ENCODE results near the gene GPC6. TPM values are rescaled to one million over a fixed set of nuclear protein-coding genes. Genes with fewer than 3 reads are reported as not detected.

Gene GPC6
- total RNA-seq, 2 donors from 2014 or later: 35.9 to 61.9 TPM

DNA sequence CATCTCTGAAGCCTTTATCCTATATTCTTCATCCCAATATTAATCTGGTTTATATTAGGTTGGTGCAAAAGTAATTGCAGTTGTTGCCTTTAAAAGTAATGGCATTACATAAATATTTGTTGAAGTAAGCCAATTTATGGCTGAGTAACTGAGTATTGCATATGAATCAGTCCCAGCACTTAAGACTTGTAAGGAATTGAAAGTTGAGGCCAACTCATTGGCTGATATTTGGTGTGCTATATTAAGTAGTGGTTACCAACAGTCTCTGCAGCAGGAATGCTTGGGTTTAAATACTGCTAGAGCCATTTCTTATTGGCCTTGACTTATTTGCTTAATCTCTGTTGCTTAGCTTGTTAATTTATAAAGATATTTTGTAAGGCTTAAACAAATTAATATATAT is 460.7 kb downstream of the GPC6 start:
- intact Hi-C loops (cut with DNase I): no loop called here
- DNase-seq (ENCODE audit: low spot score): no peak

GRCh38 chr13:93689333-93689732 is 462.7 kb downstream of the GPC6 start:
- intact Hi-C loops (cut with DNase I): no loop called here
- DNase-seq (ENCODE audit: low spot score): no peak

DNA sequence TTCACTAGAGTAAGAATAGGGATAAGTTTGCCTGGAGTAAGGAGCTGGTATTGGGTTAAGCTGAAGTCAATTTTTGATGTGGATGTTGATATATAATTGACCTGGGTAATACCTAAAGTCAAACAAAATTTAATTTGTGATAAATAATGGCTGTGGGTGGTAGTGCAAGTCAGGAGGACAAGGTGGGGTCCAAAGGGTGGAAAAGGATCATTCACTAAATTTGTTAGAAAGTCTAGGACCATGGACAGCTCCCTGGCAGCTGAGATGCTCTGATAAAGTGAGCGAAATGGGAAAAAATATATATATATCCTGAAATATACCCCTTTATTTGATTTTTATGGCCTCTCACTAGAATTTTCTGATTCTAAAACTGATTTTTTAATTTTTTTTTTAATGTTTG is 463.5 kb downstream of the GPC6 start:
- DNase-seq (ENCODE audit: low spot score): no peak

DNA sequence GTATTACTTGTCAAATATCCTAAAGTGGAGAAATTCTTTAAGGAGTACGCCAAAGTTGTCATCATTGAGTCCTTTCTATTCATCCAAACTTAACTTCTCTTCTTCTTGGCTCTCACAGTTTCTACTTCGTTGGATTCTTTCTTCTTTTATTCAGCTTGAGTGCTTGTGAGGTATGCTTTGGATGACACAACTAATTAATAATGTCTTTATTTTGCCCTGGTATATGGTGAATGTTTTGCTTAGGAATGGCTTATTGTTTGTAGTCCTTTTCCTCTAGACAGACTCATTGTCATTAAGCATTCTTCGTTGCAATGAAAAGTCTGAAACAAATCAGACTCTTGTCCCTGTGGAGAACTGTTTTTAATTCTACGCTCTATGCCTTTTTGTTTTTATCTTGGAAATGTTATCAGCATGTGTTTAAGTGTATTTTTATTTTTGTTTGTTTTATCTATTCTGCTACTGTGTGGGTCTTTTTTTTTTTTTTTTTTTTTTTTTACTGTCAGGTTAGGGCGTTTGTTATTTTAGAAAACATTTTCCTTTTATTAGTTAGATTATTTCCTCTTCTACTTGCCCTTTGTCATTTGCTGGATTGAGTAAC is 471.5 kb downstream of the GPC6 start:
- DNase-seq (ENCODE audit: low spot score): no peak
- intact Hi-C loops (cut with DNase I): no loop called here

More for the DNA sequence above, 463.5 kb downstream of the GPC6 start:
- intact Hi-C loops (cut with DNase I): no loop called here

GRCh38 chr13:93700115-93700514 is 473.5 kb downstream of the GPC6 start:
- intact Hi-C loops (cut with DNase I): no loop called here
- no peak for DNase-seq (ENCODE audit: low spot score)

GRCh38 chr13:93708308-93709075 is 481.9 kb downstream of the GPC6 start:
- intact Hi-C loops (cut with DNase I): no loop called here
- no peak for DNase-seq (ENCODE audit: low spot score)

DNA sequence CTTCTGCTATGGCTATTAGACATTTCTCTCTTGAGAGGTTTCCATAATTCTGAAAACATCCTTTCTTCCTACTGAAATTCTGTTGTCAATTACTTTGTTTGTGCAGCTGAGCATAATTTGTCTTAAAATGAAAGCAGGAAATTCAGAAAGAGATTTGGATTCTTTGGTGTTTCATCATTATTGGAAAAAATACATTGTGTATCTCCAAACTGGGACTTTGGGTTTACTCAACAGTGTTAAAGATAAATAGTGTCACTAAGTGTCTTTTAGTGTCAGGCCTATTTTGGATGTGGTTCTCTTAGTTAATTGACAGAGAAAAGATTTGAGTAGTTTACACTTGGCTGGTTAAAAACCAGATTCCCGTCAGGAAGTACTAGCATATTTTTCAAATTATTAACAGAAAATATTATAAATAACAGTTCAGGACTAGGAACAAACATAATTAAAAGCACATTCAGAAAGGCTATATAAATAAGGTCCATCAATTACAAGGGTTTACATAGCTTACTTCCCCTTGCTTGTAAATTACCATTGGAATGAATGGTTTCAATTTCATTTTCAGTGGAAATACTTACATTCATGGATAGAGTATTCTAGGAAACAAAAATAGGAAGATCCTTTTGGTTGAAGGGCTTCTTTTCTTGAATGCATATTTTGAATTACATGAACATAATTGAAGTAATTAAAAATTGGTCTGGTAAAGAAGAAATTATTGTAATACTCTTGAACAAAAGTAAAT is 483.1 kb downstream of the GPC6 start:
- DNase-seq (ENCODE audit: low spot score): no peak
- intact Hi-C loops (cut with DNase I): no loop called here

DNA sequence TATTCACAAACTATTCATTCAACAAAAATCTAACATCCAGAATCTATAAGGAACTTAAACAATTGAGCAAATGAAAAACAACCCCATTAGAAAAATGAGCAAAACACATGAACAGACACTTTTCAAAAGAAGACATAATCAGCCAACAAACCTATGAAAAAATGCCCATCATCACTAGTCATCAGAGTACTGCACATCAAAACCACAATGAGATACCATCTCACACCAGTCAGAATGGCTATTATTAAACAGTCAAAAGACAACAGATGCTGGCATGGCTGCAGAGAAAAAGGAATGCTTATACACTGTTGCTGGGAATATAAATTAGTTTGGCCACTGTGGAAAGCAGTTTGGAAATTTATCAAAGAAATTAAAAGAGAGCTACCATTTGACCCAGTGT is 487.6 kb downstream of the GPC6 start:
- intact Hi-C loops (cut with DNase I): no loop called here
- DNase-seq (ENCODE audit: low spot score): no peak

DNA sequence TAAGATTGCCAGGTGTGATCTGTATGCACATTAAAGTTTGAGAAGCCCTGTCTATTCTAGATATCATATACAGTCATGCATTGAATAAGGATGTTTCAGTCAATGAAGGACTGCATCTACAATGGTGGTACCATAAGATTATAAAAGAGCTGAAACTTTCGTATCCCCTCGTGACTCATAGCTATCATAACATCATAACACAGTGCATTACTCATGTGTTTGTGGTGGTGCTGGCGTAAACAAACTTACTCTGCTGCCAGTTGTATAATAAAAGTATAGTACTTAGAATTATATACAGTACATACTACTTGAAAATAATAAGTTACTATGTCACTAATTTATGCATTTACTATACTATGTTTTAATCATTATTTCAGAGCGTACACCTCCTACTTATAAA is 489.3 kb downstream of the GPC6 start:
- intact Hi-C loops (cut with DNase I): no loop called here
- DNase-seq (ENCODE audit: low spot score): no peak

DNA sequence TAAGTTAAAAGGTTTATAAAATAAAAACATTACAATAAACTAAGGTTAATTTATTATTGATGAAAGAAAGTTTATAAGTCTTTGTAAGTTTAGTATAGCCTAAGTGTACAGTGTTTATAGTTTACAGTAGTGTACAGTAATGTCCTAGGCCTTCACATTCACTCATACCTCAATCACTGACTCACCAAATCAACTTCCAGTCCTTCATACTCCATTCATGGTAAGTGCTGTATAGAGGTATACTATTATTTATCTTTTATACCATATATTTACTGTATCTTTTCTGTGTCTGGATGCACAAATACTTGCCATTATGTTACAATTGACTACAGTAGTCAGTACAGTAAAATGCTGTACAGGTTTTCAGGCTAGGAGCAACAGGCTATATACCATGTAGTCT is 490.0 kb downstream of the GPC6 start:
- intact Hi-C loops (cut with DNase I): no loop called here
- no peak for DNase-seq (ENCODE audit: low spot score)

DNA sequence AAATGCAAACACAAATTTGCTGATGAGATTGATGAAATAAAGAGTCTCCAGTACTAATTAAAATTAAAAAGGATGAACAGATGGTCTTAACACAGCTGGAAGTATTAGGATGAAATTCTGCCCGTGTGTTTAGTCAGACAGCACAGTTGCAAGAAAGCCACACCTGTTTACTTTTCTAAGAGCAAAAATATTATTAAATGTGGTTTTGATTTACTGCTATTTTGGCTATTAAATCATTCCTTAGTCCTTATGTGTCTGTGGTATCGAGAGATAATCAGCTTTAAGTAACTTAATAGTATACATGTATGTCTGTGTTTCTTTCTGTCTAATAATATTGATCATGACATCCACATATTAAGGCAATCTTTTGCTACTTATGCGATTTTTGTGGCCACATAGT is 494.9 kb downstream of the GPC6 start:
- intact Hi-C loops (cut with DNase I): no loop called here

DNA sequence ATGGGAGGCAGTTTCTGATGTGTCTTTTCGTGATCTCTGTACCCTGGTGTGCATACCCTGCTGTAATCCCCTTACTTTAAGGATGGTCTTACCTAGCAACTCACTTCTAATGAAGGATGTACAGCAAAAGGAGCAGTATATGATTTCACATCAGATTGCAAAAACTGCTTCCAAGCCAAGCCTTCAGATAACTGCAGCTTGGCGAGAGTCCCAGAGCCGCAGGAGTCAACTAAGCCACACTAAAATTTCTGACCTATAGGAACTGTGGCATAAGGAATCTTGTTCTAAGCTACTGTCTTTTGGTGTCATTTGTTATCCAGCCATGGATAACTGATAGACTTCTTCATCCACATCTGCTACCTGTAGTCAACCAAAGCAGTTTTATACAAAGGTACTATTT is 496.7 kb downstream of the GPC6 start:
- no peak for DNase-seq (ENCODE audit: low spot score)
- intact Hi-C loops (cut with DNase I): no loop called here

More for the DNA sequence above, 494.9 kb downstream of the GPC6 start:
- DNase-seq (ENCODE audit: low spot score): no peak

DNA sequence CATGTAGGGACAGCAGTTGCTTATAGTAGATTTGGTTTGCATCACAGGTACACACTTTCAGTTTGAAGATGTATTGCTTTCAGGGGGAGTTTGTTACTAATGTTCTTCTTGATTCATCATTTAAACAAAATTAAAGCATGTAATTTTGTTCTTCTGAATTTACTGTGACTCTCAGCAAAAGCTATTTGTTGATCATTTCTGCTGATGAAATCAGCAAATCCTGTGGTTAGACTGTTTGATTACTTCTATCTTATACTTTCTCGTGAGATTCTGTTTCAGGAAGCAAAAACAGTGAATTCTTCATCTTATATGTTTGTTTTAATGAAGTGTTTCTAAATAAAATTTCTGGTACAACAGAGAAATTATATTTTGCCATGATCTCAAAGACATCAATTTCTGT is 497.6 kb downstream of the GPC6 start:
- no peak for DNase-seq (ENCODE audit: low spot score)
- intact Hi-C loops (cut with DNase I): no loop called here

- DNase-seq (ENCODE audit: low spot score): no peak
- intact Hi-C loops (cut with DNase I): no loop called here
These were observed 499.8 kb downstream of the GPC6 start for GRCh38 chr13:93726173-93726957.

GRCh38 chr13:93727211-93728141 is 500.9 kb downstream of the GPC6 start:
- no peak for DNase-seq (ENCODE audit: low spot score)
- intact Hi-C loops (cut with DNase I): no loop called here

DNA sequence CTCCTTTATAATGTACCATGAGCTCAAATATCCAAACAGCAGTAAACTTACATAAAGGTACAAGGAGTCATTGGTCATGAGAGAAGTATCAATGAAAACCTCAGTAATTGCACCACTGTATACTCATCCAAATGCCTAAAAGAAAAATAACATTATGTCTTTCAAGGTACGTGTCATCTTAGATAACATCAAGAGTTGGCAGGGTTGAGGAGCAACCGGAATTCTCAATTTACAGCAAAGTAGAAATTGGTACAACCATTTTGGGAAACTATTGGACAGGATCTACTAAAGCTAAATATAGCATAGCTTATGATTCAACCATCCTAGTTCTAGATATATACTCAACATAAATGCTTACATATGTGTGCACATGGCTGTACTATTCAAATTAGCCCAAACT is 502.8 kb downstream of the GPC6 start:
- intact Hi-C loops (cut with DNase I): no loop called here
- no peak for DNase-seq (ENCODE audit: low spot score)

- no peak for DNase-seq (ENCODE audit: low spot score)
- intact Hi-C loops (cut with DNase I): no loop called here
These were observed 504.2 kb downstream of the GPC6 start for GRCh38 chr13:93730780-93731179.

GRCh38 chr13:93732186-93732585 is 505.6 kb downstream of the GPC6 start:
- DNase-seq (ENCODE audit: low spot score): no peak
- intact Hi-C loops (cut with DNase I): no loop called here

GRCh38 chr13:93736081-93736480 is 509.5 kb downstream of the GPC6 start:
- intact Hi-C loops (cut with DNase I): no loop called here

More at GRCh38 chr13:93736081-93736480, 509.5 kb downstream of the GPC6 start:
- no peak for DNase-seq (ENCODE audit: low spot score)
